Hindlimb muscle (tissue), 1 donor: ENCODE measurements around the gene TXNDC16. TPM values are rescaled to one million over a fixed set of nuclear protein-coding genes. Genes with fewer than 3 reads are reported as not detected.

Experiments
- DNase-seq: peaks from one replicate; pipeline ENCODE4 v3.0.0-alpha.2; 2013
- polyA plus RNA-seq: library from polyadenylated mRNA; unstranded; fragments of 120-200 nt; gene quantifications from one replicate; pipeline ENCODE4 v1.2.1, GENCODE V29; 2013; ENCODE audit not compliant: insufficient read length

The TXNDC16 gene
- polyA plus RNA-seq, 1 donor, result 5.3 TPM

DNA sequence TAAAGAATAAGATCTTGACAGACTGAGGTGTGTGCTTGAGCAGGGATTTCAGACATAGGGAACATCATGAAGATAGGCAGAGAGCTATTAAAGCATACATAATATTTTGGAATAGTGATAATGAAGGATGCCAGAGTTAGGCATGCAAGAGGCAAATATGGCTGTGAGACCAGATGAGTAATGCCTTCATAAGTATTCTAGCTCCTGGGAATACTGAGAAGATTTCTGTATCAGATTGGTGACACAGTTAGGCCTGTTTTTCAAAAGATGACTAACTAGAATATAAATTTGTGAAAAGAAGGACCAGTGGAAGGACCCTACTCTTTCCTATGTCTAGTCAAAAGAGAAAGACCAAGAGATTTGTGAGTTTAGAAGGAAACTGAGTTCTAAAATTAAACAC lies 108.8 kb downstream of the TXNDC16 start:
- no peak for DNase-seq

DNA sequence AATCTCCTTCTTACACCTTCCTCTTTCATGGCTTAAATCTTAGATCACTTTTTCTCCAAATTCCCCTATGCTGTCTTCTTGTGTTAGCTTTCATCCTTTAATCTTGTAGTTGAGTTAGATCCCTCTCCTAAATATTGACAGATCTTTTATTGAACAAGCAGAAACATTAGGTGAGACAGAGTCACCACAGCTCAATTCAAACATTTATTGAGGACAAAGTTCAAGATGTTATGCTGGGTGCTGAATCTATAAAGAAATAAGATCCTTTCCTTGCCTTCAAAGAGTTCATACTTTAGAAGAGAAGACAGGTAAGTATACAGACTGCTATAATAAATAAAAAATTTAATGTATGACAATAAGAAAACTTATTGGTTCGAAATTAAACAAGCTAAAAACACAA lies 109.7 kb downstream of the TXNDC16 start:
- DNase-seq, result no peak

DNA sequence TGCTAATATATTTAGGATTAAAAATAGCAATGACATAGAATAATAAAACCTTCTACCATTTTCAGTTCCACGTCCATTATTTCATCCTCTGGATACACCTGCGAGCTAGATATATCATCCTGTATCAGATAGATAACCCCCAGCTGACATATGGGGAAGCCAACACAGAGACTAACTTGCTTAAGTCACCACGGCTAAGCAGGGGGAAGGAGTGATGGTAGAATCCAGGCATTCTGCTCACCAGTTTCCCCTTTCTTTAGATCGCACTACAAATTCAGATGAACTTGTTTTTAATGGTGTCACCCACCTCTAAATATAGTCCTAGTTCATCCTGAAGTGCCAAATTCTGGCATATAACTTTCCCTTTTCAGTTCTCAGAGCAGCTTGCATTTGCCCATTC lies 110.1 kb downstream of the TXNDC16 start:
- no peak for DNase-seq

DNA sequence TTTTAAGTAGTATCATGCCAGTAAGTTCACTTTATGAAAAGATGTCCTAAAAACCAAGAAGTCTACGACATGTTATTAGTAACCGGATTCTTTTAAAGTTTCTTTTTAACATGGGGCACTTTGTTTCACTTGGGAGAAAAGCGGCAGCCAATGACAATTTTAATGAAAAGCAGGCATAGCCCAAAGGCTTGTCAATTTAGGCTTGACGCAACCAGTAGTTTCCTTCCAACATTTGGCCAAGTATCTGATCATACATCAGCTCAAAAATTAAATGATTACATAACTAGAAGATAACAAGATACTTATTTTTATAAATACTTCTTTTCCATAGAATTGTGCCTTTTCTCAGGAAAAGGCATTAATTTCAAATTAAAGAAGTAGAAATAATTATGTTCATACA lies 112.8 kb downstream of the TXNDC16 start:
- DNase-seq, result no peak

DNA sequence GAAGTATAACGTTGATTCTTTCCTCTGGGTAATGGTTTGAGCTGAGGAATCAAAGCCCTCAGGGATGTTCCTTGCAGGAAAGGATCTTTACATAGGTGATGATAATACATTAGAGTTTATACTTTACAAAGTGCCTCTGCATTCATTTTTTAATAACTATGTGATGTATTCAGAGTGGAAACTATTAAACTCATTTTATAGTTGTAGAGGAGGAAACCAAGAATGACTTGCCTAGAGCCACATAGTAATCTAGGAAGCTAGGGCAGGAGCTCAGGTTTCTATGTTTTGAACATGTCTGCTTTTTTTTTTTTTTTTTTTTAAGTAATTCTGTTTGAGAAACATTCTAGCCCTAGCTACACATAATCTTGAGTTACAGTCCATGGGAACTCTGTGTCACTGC lies 117.3 kb downstream of the TXNDC16 start:
- no peak for DNase-seq

DNA sequence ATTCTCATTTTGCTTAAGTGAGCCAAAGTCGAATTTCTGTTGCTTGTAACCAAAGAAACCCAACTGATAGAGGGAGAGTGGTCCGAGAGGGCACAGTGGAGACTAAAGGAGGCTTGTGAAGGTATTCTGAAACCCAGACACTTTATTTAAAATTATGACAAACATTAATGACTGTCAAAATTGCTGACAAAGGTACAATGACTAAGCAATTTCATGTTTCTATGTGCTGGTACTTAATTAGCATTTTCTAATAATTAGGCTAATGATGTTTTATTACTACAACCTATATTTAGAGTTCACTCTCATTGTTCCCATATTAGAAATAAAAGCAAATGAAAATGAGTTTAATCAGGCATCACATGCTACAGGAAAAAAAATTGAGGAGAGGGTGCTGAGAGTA lies 121.8 kb downstream of the TXNDC16 start:
- no peak for DNase-seq

DNA sequence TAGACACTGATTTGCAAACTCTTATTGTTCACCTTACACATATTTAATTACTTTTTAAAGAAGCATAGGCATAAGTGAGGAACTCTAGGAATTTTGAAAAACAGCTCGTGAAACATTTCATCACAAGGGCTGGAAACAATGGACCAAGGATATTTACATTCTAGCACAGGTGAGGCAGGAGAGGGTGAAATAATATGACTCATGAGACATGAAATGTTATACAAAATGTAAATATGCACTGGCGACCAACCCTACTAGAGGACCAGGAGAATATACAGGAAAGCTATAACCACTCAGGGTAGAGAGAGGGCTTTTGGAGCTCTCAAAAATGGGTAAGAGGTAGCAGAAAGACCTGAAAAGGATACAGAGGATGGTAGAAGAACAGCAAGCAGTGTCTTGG lies 122.9 kb downstream of the TXNDC16 start:
- DNase-seq, result no peak

DNA sequence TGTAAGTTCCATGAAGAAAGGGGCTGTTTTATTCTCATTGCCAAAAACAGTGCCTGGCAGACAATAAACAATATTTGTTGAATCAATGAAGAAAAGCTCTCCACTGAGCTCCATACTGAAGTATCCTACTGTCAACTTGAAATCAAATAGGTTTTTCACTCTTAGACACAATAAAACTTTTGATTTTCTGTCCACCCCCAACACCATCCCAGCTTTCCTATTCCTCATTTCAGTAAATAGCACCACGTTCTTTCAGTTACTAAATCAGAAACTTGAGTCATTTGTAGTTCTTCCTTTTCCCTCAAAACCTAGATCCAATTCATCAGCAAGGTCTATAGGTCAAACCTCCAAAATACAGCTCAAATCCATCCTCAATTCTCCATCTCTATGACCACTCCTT lies 124.8 kb downstream of the TXNDC16 start:
- no peak for DNase-seq

DNA sequence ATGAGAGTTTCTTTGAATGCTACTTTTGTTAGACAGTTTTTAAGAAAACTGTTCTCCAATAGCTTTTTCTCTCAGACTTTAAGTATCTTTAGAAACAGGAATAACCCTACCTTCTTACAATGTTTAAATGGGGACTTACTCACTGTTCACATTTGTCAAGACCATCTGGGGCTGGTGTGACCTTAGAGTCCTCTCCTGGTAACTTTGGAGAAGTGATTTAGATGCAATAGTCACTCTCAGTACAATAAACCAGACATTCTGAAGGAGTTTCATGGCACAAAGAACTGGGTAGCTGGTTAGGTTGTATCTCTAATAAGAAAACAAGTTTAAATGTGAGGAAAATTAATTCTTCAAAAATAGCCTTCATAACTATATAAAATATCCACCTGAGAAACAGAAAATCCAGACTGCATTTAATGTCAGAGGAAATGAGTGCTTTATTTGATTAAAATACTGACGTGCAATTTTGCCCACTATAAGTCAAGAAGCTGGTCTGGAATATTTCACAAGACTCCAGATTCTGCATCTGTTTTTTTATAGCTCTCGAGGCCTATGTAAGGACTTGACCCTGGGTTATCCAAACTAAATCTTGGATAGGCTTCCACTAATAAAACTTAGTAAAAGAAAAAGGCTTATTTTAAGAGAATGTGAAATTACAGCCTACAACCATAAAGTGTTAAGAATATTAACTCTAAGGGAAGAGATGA lies 129.5 kb downstream of the TXNDC16 start:
- DNase-seq, result no peak

DNA sequence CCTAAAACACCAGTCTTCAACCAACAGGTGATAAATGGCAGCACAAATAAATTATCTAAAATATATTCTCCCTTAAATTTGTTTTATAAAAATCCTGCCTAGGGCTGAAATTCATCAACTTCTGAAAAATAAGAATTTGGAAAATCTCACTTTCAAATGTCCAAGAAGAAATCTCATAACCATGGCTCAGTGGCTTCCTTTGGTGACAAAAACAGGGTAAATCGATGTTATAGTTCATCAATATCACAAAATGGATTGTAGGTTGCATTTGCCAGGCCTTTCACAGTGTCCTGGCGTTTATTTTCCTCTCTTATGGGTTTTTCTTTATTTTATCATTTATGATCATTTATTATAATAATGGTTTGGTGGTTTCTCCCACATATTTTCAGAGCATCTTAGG lies 135.2 kb downstream of the TXNDC16 start:
- DNase-seq, result no peak

DNA sequence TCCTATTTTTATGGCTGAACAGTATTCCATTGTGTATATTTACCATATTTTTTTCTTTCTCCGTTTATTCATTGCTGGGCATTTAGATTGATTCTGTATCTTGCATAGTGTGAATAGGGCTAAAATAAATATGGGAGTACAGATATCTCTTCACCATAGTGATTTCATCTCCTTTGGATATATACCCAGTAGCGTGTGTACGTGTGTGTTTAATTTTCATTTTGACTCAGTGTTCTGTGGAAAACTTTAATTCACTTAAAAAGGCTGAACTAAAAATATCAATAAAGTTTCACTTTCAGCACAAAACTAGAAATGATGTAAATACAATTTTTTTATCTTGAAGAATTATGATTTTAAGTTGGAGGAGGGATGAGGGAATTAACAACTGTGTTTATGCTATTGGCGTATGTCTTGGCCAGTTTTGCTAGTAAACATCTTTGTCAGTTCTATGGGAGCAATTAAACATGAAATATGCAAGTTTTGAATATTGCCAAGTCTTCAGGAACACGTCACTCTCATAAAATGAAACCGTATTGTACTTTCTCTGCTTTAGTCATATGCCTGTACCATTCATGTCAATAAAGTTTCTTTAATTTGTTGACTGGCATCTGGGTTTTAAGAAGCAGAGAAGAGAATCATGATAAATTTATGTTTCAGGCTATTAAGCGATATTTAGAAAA lies 138.4 kb downstream of the TXNDC16 start:
- peak; percentile 40 for DNase-seq

DNA sequence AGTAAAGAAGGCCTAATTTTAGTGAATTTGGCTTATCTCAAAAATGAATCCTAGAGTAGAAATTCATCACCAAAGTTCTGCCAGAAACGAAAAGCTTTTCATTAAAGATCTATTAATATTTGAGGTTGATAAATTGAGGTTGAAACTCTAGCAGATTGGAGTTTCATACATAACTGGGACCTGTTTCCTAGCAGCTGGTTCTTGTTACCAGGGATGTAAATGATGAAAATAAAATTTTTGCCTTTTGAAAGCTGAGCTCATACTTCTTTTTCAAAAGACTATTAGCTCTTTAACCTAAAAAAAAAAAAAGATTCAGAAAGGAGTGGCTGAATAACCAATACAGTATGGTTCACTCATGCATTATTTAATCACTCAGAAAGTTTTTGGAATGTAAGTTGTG lies 139.9 kb downstream of the TXNDC16 start:
- DNase-seq, result no peak

DNA sequence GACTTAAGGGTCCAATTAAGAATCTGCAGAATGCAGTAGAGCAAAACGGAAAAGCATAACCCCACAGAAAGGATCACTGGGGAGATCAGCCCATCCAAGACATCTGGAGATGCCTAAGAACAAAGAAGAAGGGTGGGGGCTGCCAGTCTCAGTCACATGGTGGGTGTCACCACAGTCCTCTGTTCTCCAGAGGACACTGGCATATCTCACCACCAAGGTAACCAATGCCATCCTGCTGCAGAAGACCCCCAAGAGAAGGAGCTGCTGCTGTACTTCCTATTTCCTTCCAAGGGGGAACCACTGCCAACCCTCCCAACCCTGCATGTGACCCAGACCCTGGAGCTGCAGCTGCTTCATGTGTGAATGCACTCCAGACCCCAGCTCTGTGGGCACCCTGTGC lies 147.0 kb downstream of the TXNDC16 start:
- DNase-seq, result no peak

DNA sequence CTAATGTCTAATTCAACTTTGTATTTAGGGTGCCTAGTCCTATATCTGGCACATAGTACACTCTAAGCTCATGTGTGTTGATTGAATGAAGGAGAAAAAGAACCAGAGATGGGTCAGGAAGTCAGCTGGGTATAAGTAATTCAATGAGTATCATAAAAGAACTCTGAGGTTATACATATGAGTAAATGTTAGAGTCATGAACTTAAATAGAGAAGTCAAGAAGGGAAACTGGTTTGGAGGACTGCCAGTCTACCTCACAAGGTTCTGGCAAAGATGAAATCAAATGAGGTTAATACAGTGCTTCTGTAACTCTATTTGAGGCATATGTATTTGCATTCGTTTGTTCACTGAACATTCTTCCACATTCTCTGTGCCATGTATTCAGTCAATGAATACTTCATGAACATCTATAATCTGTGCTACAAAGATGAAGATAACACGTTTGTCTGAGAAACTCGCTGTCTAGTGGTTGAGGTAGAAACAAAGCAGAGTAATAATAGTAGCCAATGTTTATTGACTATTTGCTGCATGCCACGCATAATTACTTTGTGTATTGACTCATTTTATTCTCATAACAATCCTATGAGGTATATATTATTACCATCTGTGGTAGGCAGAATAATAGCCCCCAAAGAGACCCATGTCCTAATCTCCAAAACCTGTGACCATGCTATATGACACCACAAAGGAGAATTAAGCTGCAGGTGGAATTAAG lies 149.3 kb downstream of the TXNDC16 start:
- no peak for DNase-seq

DNA sequence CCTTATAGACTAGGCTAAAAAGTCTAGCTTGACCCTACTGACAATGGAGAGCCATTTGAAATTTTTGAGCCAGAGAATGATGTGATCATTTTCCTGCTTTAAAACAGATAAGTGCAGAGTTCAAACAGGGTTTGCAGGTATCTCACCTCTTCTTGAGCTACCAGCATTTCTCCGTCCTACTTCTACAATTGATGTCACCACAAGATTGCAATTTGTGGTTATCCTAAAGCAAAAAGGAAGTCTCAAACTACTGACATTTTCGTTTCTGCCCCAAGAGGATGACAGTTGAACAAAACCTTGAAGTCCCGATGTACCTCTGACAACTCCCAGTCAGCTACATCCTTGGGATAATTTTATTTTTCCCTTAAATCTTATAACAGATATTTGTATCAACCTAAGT lies 151.5 kb downstream of the TXNDC16 start:
- no peak for DNase-seq

DNA sequence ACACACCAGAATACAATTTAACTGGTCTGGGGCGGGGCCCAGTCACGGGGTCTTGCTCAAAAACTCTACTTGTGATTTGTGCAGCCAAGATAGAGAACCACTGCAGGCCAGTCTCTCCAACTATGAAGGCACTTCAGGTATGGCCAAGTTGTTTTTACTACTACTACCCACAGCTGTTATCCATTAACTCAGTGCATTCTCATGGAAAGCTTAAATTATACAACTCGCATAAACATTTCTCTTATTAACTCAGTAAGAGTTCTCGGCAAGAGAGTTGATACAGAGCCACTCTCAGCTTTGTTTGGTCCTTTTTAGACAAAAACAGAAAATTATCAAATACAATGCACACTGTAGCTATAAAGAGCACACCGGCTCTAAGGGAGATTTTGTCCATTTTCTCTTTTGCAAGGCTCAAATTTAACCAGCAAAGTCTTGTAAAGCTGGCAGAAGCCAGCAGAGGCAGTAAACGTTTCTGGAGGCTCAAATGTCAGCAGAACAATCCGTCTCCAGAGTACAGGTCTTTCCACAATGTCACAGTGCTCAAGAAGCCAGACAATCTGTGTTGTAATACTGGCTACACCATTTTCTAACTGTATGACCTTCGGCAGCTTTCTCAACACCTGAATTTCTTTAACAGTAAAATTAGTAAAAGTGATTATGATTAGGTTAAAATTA lies 152.2 kb downstream of the TXNDC16 start:
- peak; percentile 44 for DNase-seq

DNA sequence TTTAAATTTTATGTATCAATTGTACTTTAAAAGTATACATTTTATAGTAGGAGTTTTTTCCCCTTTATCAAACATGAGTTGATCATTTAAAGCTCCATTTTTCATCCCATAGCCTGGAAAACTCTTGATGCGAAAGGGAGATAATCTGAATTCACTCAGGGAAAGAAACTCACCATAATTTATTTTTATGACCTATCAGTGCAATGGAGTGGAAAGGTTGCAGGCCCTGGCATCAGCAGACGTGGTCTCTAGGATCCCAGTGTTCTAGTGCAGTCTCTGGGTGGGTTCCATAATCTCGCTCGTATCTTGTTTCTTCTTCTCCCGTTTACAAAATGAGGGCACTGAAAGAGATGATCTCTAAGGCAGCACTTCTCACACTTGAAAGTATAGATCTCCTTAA lies 153.2 kb downstream of the TXNDC16 start:
- DNase-seq, result no peak

DNA sequence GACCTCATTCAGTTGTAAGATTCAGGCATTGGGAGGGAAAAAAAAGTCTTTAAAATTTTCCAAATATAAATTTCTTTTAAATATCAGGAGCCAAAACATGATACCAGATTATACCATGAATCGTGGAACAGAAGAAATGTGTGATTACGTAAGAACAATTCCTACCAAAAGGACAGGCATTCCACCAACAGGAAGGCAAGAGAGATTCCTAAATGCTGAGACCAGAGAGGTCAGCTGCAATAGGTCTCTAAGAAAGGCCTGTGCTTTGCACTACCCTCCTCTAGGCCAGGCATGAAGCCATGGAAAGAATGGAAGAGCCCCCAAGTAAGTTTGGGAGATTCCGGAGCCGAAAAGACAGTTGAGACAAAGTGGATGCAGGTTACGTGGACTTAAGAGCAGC lies 154.5 kb downstream of the TXNDC16 start:
- no peak for DNase-seq

DNA sequence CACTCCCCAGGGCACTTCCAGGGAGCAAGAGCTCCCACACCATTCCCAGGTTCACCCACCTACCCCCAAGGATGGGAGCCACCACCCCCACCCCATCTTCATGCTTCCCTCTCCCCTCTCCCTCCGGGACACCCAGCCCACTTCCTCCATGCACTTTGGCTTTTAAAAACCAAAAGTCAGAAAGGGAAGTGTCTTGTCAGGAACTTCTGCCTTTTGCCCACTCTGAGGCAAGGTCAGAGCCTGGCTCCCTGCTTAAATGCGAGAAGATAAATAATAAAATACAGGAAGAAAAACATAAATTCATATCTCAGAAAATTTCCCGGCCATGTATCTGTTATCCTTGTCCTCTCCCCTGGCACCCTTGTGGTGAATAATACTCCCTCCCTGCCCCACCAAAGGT lies 156.6 kb downstream of the TXNDC16 start:
- no peak for DNase-seq

DNA sequence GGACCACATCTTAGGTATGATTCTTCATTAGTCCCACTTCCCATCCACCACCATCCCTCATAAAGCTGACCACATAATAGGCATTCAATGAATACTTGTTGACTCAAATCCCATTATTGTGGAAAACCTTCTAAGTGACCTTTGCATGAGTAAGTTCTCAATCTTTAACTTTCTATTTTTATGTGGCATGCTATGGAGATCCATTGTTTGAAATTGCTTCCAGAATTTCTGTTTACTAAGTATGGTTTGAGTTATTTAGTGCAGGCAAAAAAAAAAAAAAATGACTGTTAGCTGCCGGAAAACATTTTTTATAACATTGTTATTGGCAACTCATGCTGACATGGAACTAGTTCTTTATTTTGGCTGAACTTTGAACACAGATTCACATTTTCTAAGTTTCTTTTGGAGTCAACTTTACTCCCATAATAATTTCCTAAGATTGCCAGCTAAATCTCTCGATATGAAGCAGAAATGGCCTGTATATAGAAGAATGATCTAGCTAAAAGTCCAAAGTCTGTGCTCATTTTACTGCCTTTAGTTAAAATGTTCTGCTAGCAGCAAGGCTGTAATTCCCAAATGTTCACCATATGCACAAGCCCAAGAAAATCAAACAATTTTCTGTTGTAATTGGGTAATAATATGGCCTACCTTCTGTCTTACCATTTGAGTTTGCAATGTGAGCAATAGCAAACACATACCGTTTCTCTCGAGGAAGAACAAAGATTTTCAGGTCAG lies 160.3 kb downstream of the TXNDC16 start:
- no peak for DNase-seq
